Heart right ventricle (tissue), 16 donors: ENCODE data around the gene ALPK3. TPM values are rescaled to one million over a fixed set of nuclear protein-coding genes. Genes with fewer than 3 reads are reported as not detected.

ENCODE experiments used
- ATAC-seq, 8 donors: fragments of 200-7000 bp; cut with Tn5 transposase; one replicate each; pipeline ENCODE4 v1.9.1; 2020; ENCODE audit warnings: mild to moderate bottlenecking in 8 of 8, moderate library complexity in 8 of 8, moderate number of reproducible peaks in 1 of 8
- DNase-seq, 2 donors: peaks; one replicate each; pipeline ENCODE4 v3.0.0-alpha.2; 2020
- H3K27ac ChIP-seq, 10 donors: fragments of 200-600 bp; sonication (generic) in 2 of 10; one replicate each; pipeline versions ENCODE4 v1.5.0 to v1.8.0; 2020 to 2022; ENCODE audit warnings: mild to moderate bottlenecking in 3 of 10
- H3K27me3 ChIP-seq, 7 donors: fragments of 200-600 bp; one replicate each; pipeline ENCODE4 v1.8.0; 2021 to 2022; ENCODE audit warnings: mild to moderate bottlenecking in 2 of 7
- H3K36me3 ChIP-seq, 9 donors: fragments of 200-600 bp; sonication (generic) in 1 of 9; one replicate each; pipeline versions ENCODE4 v1.5.0 to v1.8.0; 2020 to 2022; ENCODE audit warnings: mild to moderate bottlenecking in 2 of 9
- H3K4me1 ChIP-seq, 9 donors: fragments of 200-600 bp; sonication (generic) in 1 of 9; one replicate each; pipeline versions ENCODE4 v1.5.0 to v1.8.0; 2020 to 2022; ENCODE audit warnings: mild to moderate bottlenecking in 4 of 9
- H3K4me3 ChIP-seq, 10 donors: fragments of 200-600 bp; sonication (generic) in 2 of 10; one replicate each; pipeline versions ENCODE4 v1.5.0 to v1.8.0; 2020 to 2022; ENCODE audit warnings: mild to moderate bottlenecking in 7 of 10, moderate library complexity in 2 of 10
- H3K9me3 ChIP-seq, 11 donors: fragments of 200-600 bp in 10 of 11; sonication (generic) in 2 of 11; one replicate each; pipeline versions ENCODE4 v1.5.0 to v1.8.0; 2013 to 2022; ENCODE audit warnings: mild to moderate bottlenecking in 2 of 11, control low read depth in 1 of 11, moderate library complexity in 1 of 11
- WGBS, 2 donors: extraction: QIAGEN DNeasy Blood & Tissue Kit; methylation state at CpG; one replicate each; pipeline ENCODE4 v1.1.7; 2013; ENCODE audit warnings: inconsistent platforms in 1 of 2; 5-methylcytosine and 5-hydroxymethylcytosine counted together
- intact Hi-C, 10 donors: fragments of 100-400 bp; cut with DNase I; formaldehyde crosslinking; loops; one replicate each; pipeline versions ENCODE4 v1.11.1 to v1.14.2; 2022
- polyA plus RNA-seq, 2 donors: library from polyadenylated mRNA; stranded (reverse); fragments of 200-250 nt; gene quantifications; one replicate each; pipeline ENCODE4 v1.2.3, GENCODE V29; 2013
- total RNA-seq, 10 donors: library from RNA; stranded (reverse); fragmentation: NEBNext Ultra II Directional in 3 of 10; extraction: Animal tissue kit (Norgen Biotek cat#: 25700) in 3 of 10; gene quantifications; one replicate each; pipeline versions ENCODE4 v1.2.1 to v1.2.4, GENCODE V29; 2021 to 2023
- TF ChIP-seq, protein P1 (sequence below), 9 donors: fragments of 200-600 bp; sonication (generic) in 2 of 9; IDR thresholded peaks; one replicate each; pipeline versions ENCODE4 v1.5.0 to v1.8.0; 2021 to 2022; ENCODE audit warnings: antibody characterized with exemption in 9 of 9, mild to moderate bottlenecking in 5 of 9, moderate library complexity in 1 of 9
- donor health status: Arrhythmogenic right ventricular cardiomyopathy.
- donor health status: ischemic (EF 13 %, LVEDD 7.1; RV severe dilation, severe dysfunction).
- donor health status: healthy with polysubstance abuse.
- donor health status: DM: no; HTN: yes; CAD: no.
- donor health status: DM: no; HTN: no; CAD: no.
- donor health status: ischemic (EF 25% LVEDD 6.9; RV normal size, moderate dysfunction).
- donor health status: ischemic (EF 25% LVEDD 5.7; RV mildly dilated, moderate dysfunction).
- donor health status: healthy.
- donor health status: DM: yes; HTN: yes; CAD: no.
- donor health status: Ischemic cardiomyopathy.
- donor health status: ischemic (EF 35%, LVEDD 5.7; RV mildly dilated, moderate dysfunction).
- donor health status: nonischemic (EF 11% LVEDD 7.7; RV severe dilation, severe dysfunction).
- donor health status: DM: yes; HTN: yes; CAD: no.
- donor health status: PGD.
- donor health status: ischemic (EF 29% LVEDD 5.4; RV normal size, mild dysfunction).
- donor health status: nonischemic (EF 23%, LVEDD 6.1; RV moderate dilation, normal function).

Gene ALPK3
- total and polyA plus RNA-seq, 12 donors, result 35.1 to 268 (median 162) TPM

DNA sequence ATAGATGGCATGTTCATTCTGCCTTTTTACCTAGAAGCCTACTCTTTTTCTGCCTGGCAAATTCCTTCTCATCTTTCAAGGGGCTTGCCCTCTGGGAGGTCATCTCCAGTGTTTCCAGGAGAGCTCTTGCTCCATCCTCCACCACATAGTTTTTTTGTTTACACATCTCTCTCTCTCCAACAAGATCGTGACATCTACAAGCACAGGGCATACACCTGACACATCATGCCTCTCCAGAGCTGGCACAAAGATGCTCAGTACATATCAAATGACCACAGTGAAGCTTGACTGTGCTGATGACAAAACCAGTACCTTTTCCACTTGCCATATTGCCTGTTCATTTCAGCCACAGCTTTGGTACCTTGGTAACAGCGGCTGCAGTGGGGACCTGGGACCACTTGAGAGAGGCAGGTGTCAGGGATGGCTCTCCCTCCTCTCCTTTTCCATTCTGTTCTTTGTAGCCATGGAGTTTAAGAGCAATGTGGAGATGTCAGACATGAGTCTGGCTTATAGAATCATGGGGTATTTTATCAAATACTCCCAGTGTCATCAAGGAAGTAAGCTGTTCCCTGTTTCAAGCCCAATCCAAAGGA, 15.4 kb downstream of the ALPK3 start:
- DNase-seq (no peak), ATAC-seq (no peak)
- 75 to 80% methylated on average over 2 of the region's 2 CpGs for WGBS, 2 donors
- TF ChIP-seq, protein P1, sequence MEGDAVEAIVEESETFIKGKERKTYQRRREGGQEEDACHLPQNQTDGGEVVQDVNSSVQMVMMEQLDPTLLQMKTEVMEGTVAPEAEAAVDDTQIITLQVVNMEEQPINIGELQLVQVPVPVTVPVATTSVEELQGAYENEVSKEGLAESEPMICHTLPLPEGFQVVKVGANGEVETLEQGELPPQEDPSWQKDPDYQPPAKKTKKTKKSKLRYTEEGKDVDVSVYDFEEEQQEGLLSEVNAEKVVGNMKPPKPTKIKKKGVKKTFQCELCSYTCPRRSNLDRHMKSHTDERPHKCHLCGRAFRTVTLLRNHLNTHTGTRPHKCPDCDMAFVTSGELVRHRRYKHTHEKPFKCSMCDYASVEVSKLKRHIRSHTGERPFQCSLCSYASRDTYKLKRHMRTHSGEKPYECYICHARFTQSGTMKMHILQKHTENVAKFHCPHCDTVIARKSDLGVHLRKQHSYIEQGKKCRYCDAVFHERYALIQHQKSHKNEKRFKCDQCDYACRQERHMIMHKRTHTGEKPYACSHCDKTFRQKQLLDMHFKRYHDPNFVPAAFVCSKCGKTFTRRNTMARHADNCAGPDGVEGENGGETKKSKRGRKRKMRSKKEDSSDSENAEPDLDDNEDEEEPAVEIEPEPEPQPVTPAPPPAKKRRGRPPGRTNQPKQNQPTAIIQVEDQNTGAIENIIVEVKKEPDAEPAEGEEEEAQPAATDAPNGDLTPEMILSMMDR (IDR thresholded peaks at IDR 0.05), result no peak
- peak overlapping the region; percentile 6 to 99 (median 94) for H3K27ac ChIP-seq
- H3K4me1 ChIP-seq, result peaks cover 28 to 100% (median 92%) of the 10 kb centered on the region in 9 donors
- H3K27me3 ChIP-seq, result no peaks in the 10 kb centered on the region
- intact Hi-C loops, result loop anchor here in 1 of 10 donors (5.0 kb wide), 1 partner anchor 85 kb away; no protein-coding TSS in a partner anchor
- H3K9me3 ChIP-seq, result no peaks in the 10 kb centered on the region
- H3K36me3 ChIP-seq, result peaks cover 0 to 61% (median 0%) of the 10 kb centered on the region in 9 donors
- H3K4me3 ChIP-seq, result no peak overlapping the region

DNA sequence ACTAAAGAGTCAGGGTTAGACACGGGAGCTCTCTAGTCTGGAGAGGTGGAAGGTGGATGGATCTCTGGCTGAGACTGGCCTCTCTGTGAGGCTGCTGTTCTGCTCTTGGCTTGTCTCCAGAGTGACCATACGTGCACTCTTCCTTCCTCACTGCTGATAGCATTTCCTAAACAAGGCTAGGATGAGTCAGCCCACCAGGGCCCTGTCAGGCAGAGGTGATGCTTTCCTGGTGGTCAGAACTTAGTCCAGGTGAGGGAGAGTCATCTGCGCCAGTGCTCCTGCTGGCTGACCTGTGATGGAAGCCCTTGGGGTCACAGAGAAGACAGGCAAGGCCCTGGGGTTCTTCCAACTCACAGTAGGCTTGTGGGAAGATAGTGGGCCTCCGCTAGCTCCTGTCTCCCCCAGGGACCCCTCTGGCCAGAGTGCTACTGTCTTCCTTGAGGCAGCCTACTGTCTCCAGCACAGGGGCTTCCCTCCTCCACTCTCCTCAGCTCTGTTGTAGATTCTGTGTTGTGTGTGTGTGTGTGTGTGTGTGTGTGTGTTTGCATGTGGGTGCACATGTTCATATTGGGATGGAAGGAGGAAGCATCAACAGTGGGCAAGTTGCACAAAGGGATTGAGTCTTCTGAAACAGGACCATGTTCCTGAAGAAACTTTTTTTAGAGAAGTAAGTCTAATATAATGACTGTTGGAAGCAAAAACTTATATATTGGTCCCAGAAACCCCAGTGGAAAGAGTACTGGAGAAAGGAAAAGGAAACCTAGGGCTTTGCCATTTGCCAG, 16.5 kb downstream of the ALPK3 start:
- Histone ChIP-seq H3K27ac (peak overlapping the region; percentile 69 to 99 (median 94)), H3K9me3 (no peaks in the 10 kb centered on the region), H3K36me3 (peaks cover 0 to 59% (median 0%) of the 10 kb centered on the region in 9 donors), H3K4me1 (peaks cover 23 to 100% (median 90%) of the 10 kb centered on the region in 9 donors), H3K27me3 (no peaks in the 10 kb centered on the region), H3K4me3 (no peak overlapping the region)
- WGBS, 2 donors, result 35 to 36% methylated on average over 4 of the region's 4 CpGs
- ATAC-seq (peak in 7 of 8 donors; percentile 16 to 68 (median 43)), DNase-seq (peak in 1 of 2 donors; percentile 53)
- intact Hi-C loops, result loop anchor here in 1 of 10 donors (5.0 kb wide), 1 partner anchor 84 kb away; no protein-coding TSS in a partner anchor
- TF ChIP-seq, protein P1 (IDR thresholded peaks at IDR 0.05), result no peak

DNA sequence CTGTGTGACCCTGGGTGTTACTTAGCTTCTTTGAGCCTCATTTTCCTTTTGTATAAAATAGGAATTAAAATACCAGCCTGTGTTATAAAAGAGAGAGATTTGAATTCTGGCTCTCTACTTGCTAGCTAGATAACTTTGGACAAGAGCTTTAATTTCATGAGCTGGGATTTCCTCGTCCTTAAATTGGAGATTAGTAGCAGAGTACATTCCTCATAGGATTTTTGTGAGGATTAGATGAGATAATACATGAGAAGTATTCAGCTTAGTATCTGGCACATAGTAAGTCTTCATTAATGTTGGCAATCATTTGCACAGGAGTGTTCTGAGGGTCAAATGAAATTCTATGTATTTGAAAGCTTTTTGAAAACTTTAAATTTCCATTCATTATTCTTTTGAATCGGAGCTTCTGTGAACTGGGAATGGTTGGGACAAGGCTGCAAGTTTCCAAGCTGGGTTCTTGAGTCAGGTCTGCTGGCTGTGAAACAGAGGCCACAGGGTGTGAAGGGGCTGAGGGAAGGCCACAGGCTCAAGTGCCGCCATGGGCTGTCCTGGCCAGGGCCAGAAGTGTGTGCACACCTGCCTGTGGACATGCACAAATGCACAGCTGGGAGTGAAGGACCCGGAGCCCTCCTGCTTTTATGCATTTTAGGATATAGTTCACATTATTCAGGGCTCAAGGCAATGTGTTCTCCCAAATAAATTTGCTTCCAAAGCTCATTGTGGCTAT, 17.2 kb downstream of the ALPK3 start:
- Histone ChIP-seq H3K4me3 (no peak overlapping the region), H3K27ac (peak overlapping the region; percentile 69 to 99 (median 94)), H3K36me3 (peaks cover 0 to 57% (median 0%) of the 10 kb centered on the region in 9 donors), H3K4me1 (peaks cover 23 to 100% (median 86%) of the 10 kb centered on the region in 9 donors), H3K9me3 (no peaks in the 10 kb centered on the region), H3K27me3 (no peaks in the 10 kb centered on the region)
- WGBS, 2 donors, result 68 to 73% methylated on average over 4 of the region's 4 CpGs
- TF ChIP-seq, protein P1 (IDR thresholded peaks at IDR 0.05), result no peak
- intact Hi-C loops, result loop anchor here in 1 of 10 donors (5.0 kb wide), 1 partner anchor 83 kb away; no protein-coding TSS in a partner anchor
- no peak for ATAC-seq
- DNase-seq, result no peak

DNA sequence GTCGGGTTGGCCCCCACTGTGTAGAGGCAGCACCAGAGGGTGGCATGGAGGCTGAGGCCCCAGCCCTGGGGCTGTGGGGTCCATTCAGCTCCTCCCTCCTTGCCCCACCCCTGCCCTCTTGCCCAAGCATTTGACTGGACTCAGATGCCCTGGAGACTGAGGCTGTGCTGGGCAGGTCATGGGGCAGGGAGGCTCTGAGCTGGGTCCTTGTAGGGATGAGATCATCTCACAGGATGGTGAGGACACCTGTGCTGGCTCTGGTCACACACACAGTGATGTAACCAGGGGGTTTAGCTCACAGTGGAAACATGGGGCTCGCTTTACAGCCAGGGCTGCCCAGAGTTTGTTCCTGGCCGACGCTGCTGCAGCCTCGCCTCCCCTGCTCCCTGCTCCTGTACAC, 17.8 kb downstream of the ALPK3 start:
- Histone ChIP-seq H3K4me1 (peaks cover 27 to 100% (median 86%) of the 10 kb centered on the region in 9 donors), H3K36me3 (peaks cover 0 to 57% (median 6%) of the 10 kb centered on the region in 9 donors), H3K27me3 (no peaks in the 10 kb centered on the region), H3K27ac (peak overlapping the region; percentile 69 to 99 (median 94)), H3K4me3 (no peak overlapping the region), H3K9me3 (no peaks in the 10 kb centered on the region)
- 66 to 70% methylated on average over 5 of the region's 5 CpGs for WGBS, 2 donors
- DNase-seq (no peak), ATAC-seq (peak in 5 of 8 donors; percentile 4 to 25 (median 8))
- TF ChIP-seq, protein P1 (IDR thresholded peaks at IDR 0.05), result no peak
- intact Hi-C loops, result loop anchor here in 1 of 10 donors (5.0 kb wide), 1 partner anchor 82 kb away; no protein-coding TSS in a partner anchor
